Measurements from ENCODE around the gene CIITA.
"Not testable (repeated sequence)": the region's sequence is repeated elsewhere in the genome, so short reads cannot be mapped to it uniquely, and the experiment has no call there.

Gene CIITA

GRCh38 chr16:10949424-10949970, 72.5 kb downstream of the CIITA start:
- no peak for DNase-seq (ENCODE audit: low read depth)

GRCh38 chr16:10950393-10950792, 73.4 kb downstream of the CIITA start:
- no peak for DNase-seq (ENCODE audit: low read depth)

- no peak for DNase-seq (ENCODE audit: low read depth)
These were observed 74.0 kb downstream of the CIITA start for GRCh38 chr16:10951026-10951425.

- DNase-seq (ENCODE audit: low read depth): no peak
These were observed 77.9 kb downstream of the CIITA start for GRCh38 chr16:10954903-10955302.

GRCh38 chr16:10957771-10958482, 80.9 kb downstream of the CIITA start:
- no peak for DNase-seq (ENCODE audit: low read depth)

GRCh38 chr16:10959161-10959560, 82.2 kb downstream of the CIITA start:
- DNase-seq (ENCODE audit: low read depth): no peak

- no peak for DNase-seq (ENCODE audit: low read depth)
These were observed 84.2 kb downstream of the CIITA start for GRCh38 chr16:10961231-10961630.

- peak; percentile 67 for DNase-seq (ENCODE audit: low read depth)
These were observed 87.3 kb downstream of the CIITA start for GRCh38 chr16:10964039-10964890.

GRCh38 chr16:10964891-10965326, 87.9 kb downstream of the CIITA start:
- DNase-seq (ENCODE audit: low read depth): peak; percentile 76

- no peak for DNase-seq (ENCODE audit: low read depth)
These were observed 88.5 kb downstream of the CIITA start for GRCh38 chr16:10965440-10966061.

GRCh38 chr16:10966129-10966528, 89.1 kb downstream of the CIITA start:
- DNase-seq (ENCODE audit: low read depth): no peak

GRCh38 chr16:10966559-10966958, 89.6 kb downstream of the CIITA start:
- DNase-seq (ENCODE audit: low read depth): not testable (repeated sequence)

GRCh38 chr16:10967986-10968385, 91.0 kb downstream of the CIITA start:
- DNase-seq (ENCODE audit: low read depth): no peak

GRCh38 chr16:10968498-10968897, 91.5 kb downstream of the CIITA start:
- DNase-seq (ENCODE audit: low read depth): no peak

GRCh38 chr16:10969615-10970014, 92.6 kb downstream of the CIITA start:
- no peak for DNase-seq (ENCODE audit: low read depth)

GRCh38 chr16:10970065-10970464, 93.1 kb downstream of the CIITA start:
- DNase-seq (ENCODE audit: low read depth): no peak

- no peak for DNase-seq (ENCODE audit: low read depth)
These were observed 94.6 kb downstream of the CIITA start for GRCh38 chr16:10971560-10971961.

GRCh38 chr16:10972108-10972818, 95.3 kb downstream of the CIITA start:
- no peak for DNase-seq (ENCODE audit: low read depth)

- DNase-seq (ENCODE audit: low read depth): no peak
These were observed 95.9 kb downstream of the CIITA start for GRCh38 chr16:10972819-10973464.

- DNase-seq (ENCODE audit: low read depth): no peak
These were observed 99.6 kb downstream of the CIITA start for GRCh38 chr16:10976634-10977033.

- DNase-seq (ENCODE audit: low read depth): no peak
These were observed 101.1 kb downstream of the CIITA start for GRCh38 chr16:10978124-10978523.
